A549 (cell line): ENCODE results near the gene ASTL. TPM values are rescaled to one million over a fixed set of nuclear protein-coding genes. Genes with fewer than 3 reads are reported as not detected.
"Not testable (repeated sequence)": the region's sequence is repeated elsewhere in the genome, so short reads cannot be mapped to it uniquely, and the experiment has no call there.

ENCODE experiments used
- ATAC-seq, 2 experiments: fragments of 200-7000 bp in 1 of 2; fragments of >200 bp in 1 of 2; cut with Nextera tagmentation in 1 of 2; cut with Tn5 transposase in 1 of 2; 3 replicates each; pipeline versions ENCODE4 v1.8.0 to v1.9.1; 2018 to 2020; ENCODE audit warnings: mild to moderate bottlenecking in 1 of 2, moderate library complexity in 1 of 2
- CTCF ChIA-PET: fragments of 300-600 bp; sonication (Branson Sonifier 250); formaldehyde crosslinking; extraction: SDS; loops from one replicate; lab custom pipeline; 2021; ENCODE audit warnings: antibody characterized with exemption, inconsistent platforms; lab: Yijun Ruan, JAX
- POLR2A ChIA-PET: fragments of 350-600 bp; formaldehyde crosslinking; extraction: SDS; loops from one replicate; lab custom pipeline; 2021; ENCODE audit warnings: antibody characterized with exemption, inconsistent platforms; lab: Yijun Ruan, JAX
- DNase-seq, 2 experiments: peaks; one replicate each; pipeline versions ENCODE4 v3.0.0 to v3.0.0-alpha.2; 2011 to 2016; ENCODE audit warnings: low read depth in 1 of 2, low spot score in 1 of 2
- FAIRE-seq: peaks from 2 replicates; lab custom pipeline; 2011; peaks lifted over from hg19 to GRCh38; lab: Jason Lieb, UNC
- H3K27ac ChIP-seq, 2 experiments: fragments of >200 bp; sonication (Bioruptor Twin); formaldehyde crosslinking; 3 replicates each; pipeline ENCODE4 v1.5.1; 2016 to 2017
- H3K4me1 ChIP-seq: fragments of >200 bp; sonication (Bioruptor Twin); formaldehyde crosslinking; 3 replicates; pipeline ENCODE4 v1.6.1; 2016
- H3K4me2 ChIP-seq: fragments of >200 bp; sonication (Bioruptor Twin); formaldehyde crosslinking; 3 replicates; pipeline ENCODE4 v1.6.1; 2016
- H3K4me3 ChIP-seq: fragments of >200 bp; sonication (Bioruptor Twin); formaldehyde crosslinking; 3 replicates; pipeline ENCODE4 v1.5.1; 2016
- H3K9me3 ChIP-seq: fragments of >200 bp; sonication (Bioruptor Twin); formaldehyde crosslinking; 3 replicates; pipeline ENCODE4 v1.6.1; 2016
- CHD2 ChIP-seq: fragments of 150-350 bp; IDR thresholded peaks from 2 replicates; pipeline ENCODE4 v1.6.1; 2014; ENCODE audit warnings: low read length; ENCODE audit not compliant: partially characterized antibody
- ESRRA ChIP-seq: fragments of 150-350 bp; IDR thresholded peaks from 2 replicates; pipeline ENCODE4 v1.6.1; 2014; ENCODE audit warnings: mild to moderate bottlenecking, low read length, borderline replicate concordance
- FOSL2 ChIP-seq, 2 experiments: fragments of 450-650 bp in 1 of 2; fragments of >200 bp in 1 of 2; sonication (Bioruptor Twin) in 1 of 2; formaldehyde crosslinking; IDR thresholded peaks; 2 replicates each; pipeline versions ENCODE4 v1.5.0 to v1.6.1; 2016 to 2020; ENCODE audit warnings: mild to moderate bottlenecking in 1 of 2, moderate library complexity in 1 of 2
- GATA3 ChIP-seq: IDR thresholded peaks from 2 replicates; pipeline ENCODE4 v1.6.1; 2012; ENCODE audit warnings: borderline replicate concordance
- JUN ChIP-seq, 2 experiments: fragments of >200 bp; sonication (Bioruptor Twin); formaldehyde crosslinking; IDR thresholded peaks; 2 replicates in 1 of 2; 3 replicates in 1 of 2; pipeline ENCODE4 v1.6.1; 2016 to 2017
- KDM1A ChIP-seq: fragments of 200-600 bp; sonication (generic); IDR thresholded peaks from 2 replicates; pipeline ENCODE4 v1.6.1; 2016; ENCODE audit warnings: low read depth, mild to moderate bottlenecking
- MAFK ChIP-seq: fragments of 450-650 bp; IDR thresholded peaks from 2 replicates; pipeline ENCODE4 v1.6.1; 2014; ENCODE audit not compliant: partially characterized antibody
- MYC ChIP-seq: IDR thresholded peaks from 2 replicates; pipeline ENCODE4 v1.6.1; 2012; ENCODE audit warnings: mild to moderate bottlenecking, inconsistent platforms, low read length, improper control_type of control experiment, borderline replicate concordance
- POLR2A ChIP-seq: IDR thresholded peaks from 2 replicates; pipeline ENCODE4 v1.6.1; 2012; ENCODE audit warnings: mild to moderate bottlenecking, low read length
- RARB ChIP-seq: fragments of 250-450 bp; sonication (Bioruptor Pico); IDR thresholded peaks from 2 replicates; pipeline ENCODE4 v1.8.0; 2021; ENCODE audit warnings: mild to moderate bottlenecking, moderate library complexity
- RNF2 ChIP-seq: fragments of 200-600 bp; sonication (generic); IDR thresholded peaks from 2 replicates; pipeline ENCODE4 v1.6.1; 2016; ENCODE audit warnings: low read depth, mild to moderate bottlenecking, antibody characterized with exemption, moderate library complexity, borderline replicate concordance
- TFCP2L1 ChIP-seq: fragments of 250-450 bp; sonication (Bioruptor Pico); IDR thresholded peaks from 2 replicates; pipeline ENCODE4 v1.5.0; 2021; ENCODE audit warnings: mild to moderate bottlenecking
- ZC3H11A ChIP-seq: fragments of 450-650 bp; IDR thresholded peaks from 2 replicates; pipeline ENCODE4 v1.6.1; 2014; ENCODE audit warnings: antibody characterized with exemption, mild to moderate bottlenecking
- WGBS: methylation state at CpG from one replicate; pipeline ENCODE4 v1.1.6; 2017; ENCODE audit errors: missing lambda C conversion rate; 5-methylcytosine and 5-hydroxymethylcytosine counted together
- polyA plus RNA-seq, 4 experiments: library from polyadenylated mRNA; depleted of rRNA in 3 of 4; stranded (reverse); fragments of >200 nt; fragmentation: RNase III in 1 of 4; extraction: RNeasy Plus Mini Kit Qiagen cat#74134 plus additional on column Dnase treatment in 1 of 4; gene quantifications; 2 replicates in 3 of 4; 3 replicates in 1 of 4; pipeline ENCODE4 v1.2.3, GENCODE V29; 2011 to 2017
- TF ChIP-seq, protein P1 (sequence below): IDR thresholded peaks from 2 replicates; pipeline ENCODE4 v1.6.1; 2012
- TF ChIP-seq, protein P2 (sequence below): fragments of >200 bp; sonication (Bioruptor Twin); formaldehyde crosslinking; IDR thresholded peaks from 2 replicates; pipeline ENCODE4 v1.6.1; 2016
- TF ChIP-seq, protein P3 (sequence below): IDR thresholded peaks from 2 replicates; pipeline ENCODE4 v1.6.1; 2012

Gene ASTL
- polyA plus RNA-seq, 2 of the 4 experiments (the other 2 are of a cell fraction): not detected

DNA sequence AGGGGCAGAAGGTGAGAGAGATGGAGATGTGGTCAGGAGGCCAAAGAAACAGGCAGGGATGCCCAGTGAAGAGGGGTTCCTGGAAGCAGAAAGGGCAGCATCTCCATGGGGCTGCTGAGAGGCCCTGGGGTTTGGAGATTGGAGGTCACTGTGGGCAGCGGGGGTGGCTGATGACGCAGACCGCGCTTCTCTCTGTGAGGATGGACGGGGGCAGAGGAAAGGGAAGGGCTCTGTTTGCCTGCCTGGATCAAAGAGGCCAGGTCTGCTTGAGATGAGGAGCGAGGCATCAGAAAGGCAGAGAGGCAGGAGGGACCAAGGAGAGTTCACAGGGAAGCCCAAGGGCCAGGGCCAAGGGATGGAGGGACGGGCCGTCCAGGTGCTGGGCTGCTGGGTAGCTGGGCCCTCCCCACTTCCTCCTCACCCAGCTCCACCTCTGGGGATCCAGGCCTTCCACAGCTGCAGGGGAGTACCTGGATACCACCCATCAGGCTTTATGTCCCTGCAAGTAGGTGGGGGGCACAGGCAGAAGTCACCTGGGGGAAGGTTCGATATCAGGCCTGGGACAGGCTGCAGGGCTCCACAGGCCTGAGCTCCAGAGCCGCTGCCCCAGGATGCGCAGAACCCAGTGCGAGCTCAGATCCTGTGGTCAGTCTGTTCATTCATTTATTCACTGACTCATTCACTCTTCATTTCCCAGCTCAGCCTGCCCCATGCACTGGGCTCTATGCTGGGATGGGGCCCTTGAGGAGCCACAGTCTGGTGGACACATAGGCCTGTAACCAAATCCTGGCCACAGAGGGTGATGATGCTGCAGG lies 52.6 kb downstream of the ASTL start:
- TF ChIP-seq, protein P1, sequence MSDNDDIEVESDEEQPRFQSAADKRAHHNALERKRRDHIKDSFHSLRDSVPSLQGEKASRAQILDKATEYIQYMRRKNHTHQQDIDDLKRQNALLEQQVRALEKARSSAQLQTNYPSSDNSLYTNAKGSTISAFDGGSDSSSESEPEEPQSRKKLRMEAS: no peak
- TF ChIP-seq GATA3: no peak
- TF ChIP-seq RARB: no peak
- TF ChIP-seq ZC3H11A: no peak
- TF ChIP-seq TFCP2L1 (CRISPR knock-in tag): no peak
- TF ChIP-seq, protein P2, sequence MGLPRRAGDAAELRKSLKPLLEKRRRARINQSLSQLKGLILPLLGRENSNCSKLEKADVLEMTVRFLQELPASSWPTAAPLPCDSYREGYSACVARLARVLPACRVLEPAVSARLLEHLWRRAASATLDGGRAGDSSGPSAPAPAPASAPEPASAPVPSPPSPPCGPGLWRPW: no peak
- no peak for TF ChIP-seq MAFK
- ATAC-seq (no peak), DNase-seq (no peak), FAIRE-seq (no peak)
- no peaks in the 10 kb centered on the region for H3K9me3 ChIP-seq
- CTCF ChIA-PET: interaction anchor here (1.3 to 1.4 kb wide), 2 partner anchors 12 to 89 kb away, joined by 3 to 4 read pairs; no protein-coding TSS in a partner anchor
- H3K27ac ChIP-seq: no peak overlapping the region
- H3K4me1 ChIP-seq: no peaks in the 10 kb centered on the region
- 83% methylated on average over 11 of the region's 12 CpGs for WGBS
- POLR2A ChIA-PET: no interaction called here
- H3K4me2 ChIP-seq: no peak overlapping the region
- H3K4me3 ChIP-seq: no peak overlapping the region

DNA sequence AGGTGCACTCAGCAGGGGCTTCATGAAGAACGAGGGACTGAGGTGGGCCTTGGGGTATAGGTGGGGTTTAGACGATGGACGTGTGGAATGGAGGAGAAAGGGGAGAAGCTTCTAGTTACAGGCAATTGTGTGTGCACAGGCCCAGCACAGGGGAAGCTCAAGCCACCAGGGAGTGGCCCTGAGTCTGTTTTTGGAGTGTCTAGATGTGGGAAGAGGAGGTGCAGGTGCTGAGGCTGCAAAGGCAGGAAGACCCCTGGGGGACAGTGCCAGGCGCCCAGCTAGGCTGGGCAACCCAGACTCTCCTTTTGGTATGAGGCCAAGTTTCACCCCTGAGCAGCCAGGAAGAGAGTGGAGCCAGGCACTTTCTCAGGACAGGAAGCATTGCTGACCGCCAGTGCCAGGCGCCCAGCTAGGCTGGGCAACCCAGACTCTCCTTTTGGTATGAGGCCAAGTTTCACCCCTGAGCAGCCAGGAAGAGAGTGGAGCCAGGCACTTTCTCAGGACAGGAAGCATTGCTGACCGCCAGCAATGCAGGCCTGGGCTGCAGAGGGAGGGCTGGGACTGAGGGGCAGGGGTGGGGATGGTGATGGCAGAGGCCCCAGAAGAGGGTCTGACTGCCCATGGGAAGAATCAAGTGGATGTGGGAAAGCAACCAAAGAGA lies 53.3 kb downstream of the ASTL start:
- ATAC-seq, POLR2A ChIA-PET: not testable (repeated sequence)
- CTCF ChIA-PET: interaction anchor here (1.4 to 3.8 kb wide), 2 partner anchors 13 to 32 kb away, joined by 4 to 15 read pairs; no protein-coding TSS in a partner anchor

DNA sequence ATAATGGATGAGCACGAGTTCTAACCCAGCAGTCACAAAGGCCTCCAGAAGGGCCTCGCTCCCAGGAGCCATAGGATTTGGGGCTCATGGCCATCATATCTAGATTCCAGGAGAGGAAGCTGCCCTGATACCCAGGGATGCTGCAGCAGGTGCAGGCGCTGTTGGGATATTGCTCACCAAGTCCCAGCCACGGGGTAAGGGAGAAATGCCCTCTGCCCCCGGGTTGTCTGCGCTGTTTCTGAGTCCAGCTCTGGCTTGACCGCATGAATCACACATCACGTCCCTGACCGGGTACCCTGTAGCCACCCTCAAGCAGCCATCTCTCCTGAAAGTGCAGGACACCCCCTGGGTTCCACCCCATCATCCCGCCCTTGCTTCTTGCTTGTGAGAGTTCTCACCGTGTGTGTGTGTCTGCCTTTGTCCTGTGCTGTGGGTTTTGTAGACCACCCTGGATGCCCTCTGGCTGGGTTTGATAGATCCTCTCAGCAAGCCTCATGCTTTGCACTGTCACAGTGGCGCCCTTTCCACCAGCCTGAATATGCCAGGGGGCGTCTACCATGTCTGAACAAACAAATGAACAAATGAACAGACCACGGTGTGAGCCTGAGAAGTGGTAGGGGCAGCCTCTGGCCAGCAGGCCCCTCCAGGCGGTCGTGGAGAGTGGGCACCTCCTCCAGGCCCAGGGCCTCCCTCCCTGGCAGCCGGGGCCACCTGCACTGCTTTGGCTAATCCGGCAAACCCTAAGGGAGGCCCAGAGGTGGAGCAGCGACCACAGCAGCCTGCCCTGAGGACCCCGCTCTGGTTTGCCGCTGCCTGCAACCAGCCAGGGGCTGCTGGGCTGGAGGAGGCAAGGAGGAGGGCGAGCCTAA lies 54.1 kb downstream of the ASTL start:
- no peaks in the 10 kb centered on the region for H3K9me3 ChIP-seq
- no peak overlapping the region for H3K27ac ChIP-seq
- no peak overlapping the region for H3K4me2 ChIP-seq
- DNase-seq (no peak), ATAC-seq (no peak), FAIRE-seq (no peak)
- no peaks in the 10 kb centered on the region for H3K4me1 ChIP-seq
- 65% methylated on average over 14 of the region's 22 CpGs for WGBS
- CTCF ChIA-PET: interaction anchor here (3.8 kb wide), 1 partner anchor 33 kb away, joined by 15 read pairs; no protein-coding TSS in a partner anchor
- POLR2A ChIA-PET: no interaction called here
- no peak for TF ChIP-seq RNF2
- TF ChIP-seq JUN (IDR thresholded peaks at IDR 0.05): no peak
- TF ChIP-seq CHD2: no peak
- TF ChIP-seq POLR2A: no peak
- no peak for TF ChIP-seq GATA3
- no peak for TF ChIP-seq ZC3H11A
- no peak for TF ChIP-seq ESRRA
- TF ChIP-seq, protein P3, sequence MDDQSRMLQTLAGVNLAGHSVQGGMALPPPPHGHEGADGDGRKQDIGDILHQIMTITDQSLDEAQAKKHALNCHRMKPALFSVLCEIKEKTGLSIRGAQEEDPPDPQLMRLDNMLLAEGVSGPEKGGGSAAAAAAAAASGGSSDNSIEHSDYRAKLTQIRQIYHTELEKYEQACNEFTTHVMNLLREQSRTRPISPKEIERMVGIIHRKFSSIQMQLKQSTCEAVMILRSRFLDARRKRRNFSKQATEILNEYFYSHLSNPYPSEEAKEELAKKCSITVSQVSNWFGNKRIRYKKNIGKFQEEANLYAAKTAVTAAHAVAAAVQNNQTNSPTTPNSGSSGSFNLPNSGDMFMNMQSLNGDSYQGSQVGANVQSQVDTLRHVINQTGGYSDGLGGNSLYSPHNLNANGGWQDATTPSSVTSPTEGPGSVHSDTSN: no peak
- TF ChIP-seq FOSL2 (IDR thresholded peaks at IDR 0.05): no peak
- TF ChIP-seq FOSL2 (CRISPR knock-in tag; IDR thresholded peaks at IDR 0.05): no peak
- no peak for TF ChIP-seq KDM1A
- no peak for TF ChIP-seq MYC
- TF ChIP-seq, protein P1: no peak
- H3K4me3 ChIP-seq: no peak overlapping the region

More for the DNA sequence above, 53.3 kb downstream of the ASTL start:
- H3K27ac ChIP-seq, H3K9me3 ChIP-seq, H3K4me1 ChIP-seq, H3K4me3 ChIP-seq, FAIRE-seq, H3K4me2 ChIP-seq, DNase-seq: not testable (repeated sequence)
- WGBS: 36% methylated on average over 5 of the region's 7 CpGs
